DMS 273 treated with DMSO at 0.1 percent for 48 hours (cell line): ENCODE results near the gene SPTA1.

ENCODE experiments used
- DNase-seq: peaks from one replicate; lab custom pipeline; 2025; lab: John Stamatoyannopoulos, UW

SPTA1 gene

GRCh38 chr1:158685085-158685484 lies 1.4 kb downstream of the SPTA1 start:
- DNase-seq, result no peak

GRCh38 chr1:158681606-158682005 lies 4.9 kb downstream of the SPTA1 start:
- DNase-seq, result no peak

GRCh38 chr1:158679289-158679688 lies 7.2 kb downstream of the SPTA1 start:
- no peak for DNase-seq

- DNase-seq, result no peak
Observed at GRCh38 chr1:158675563-158676323, 10.8 kb downstream of the SPTA1 start.

- DNase-seq, result no peak
Observed at GRCh38 chr1:158674302-158674701, 12.2 kb downstream of the SPTA1 start.

- DNase-seq, result no peak
Observed at GRCh38 chr1:158666037-158666436, 20.5 kb downstream of the SPTA1 start.

GRCh38 chr1:158654571-158654970 lies 31.9 kb downstream of the SPTA1 start:
- no peak for DNase-seq

- no peak for DNase-seq
Observed at GRCh38 chr1:158654086-158654485, 32.4 kb downstream of the SPTA1 start.

GRCh38 chr1:158652721-158653334 lies 33.7 kb downstream of the SPTA1 start:
- no peak for DNase-seq

- DNase-seq, result no peak
Observed at GRCh38 chr1:158649052-158649451, 37.5 kb downstream of the SPTA1 start.

- no peak for DNase-seq
Observed at GRCh38 chr1:158646465-158646864, 40.0 kb downstream of the SPTA1 start.

GRCh38 chr1:158644449-158644848 lies 42.1 kb downstream of the SPTA1 start:
- DNase-seq, result no peak

GRCh38 chr1:158638904-158639303 lies 47.6 kb downstream of the SPTA1 start:
- no peak for DNase-seq

GRCh38 chr1:158638146-158638545 lies 48.4 kb downstream of the SPTA1 start:
- no peak for DNase-seq

- no peak for DNase-seq
Observed at GRCh38 chr1:158613764-158614163, 72.8 kb downstream of the SPTA1 start.

- no peak for DNase-seq
Observed at GRCh38 chr1:158611916-158612315, 74.6 kb downstream of the SPTA1 start.

- no peak for DNase-seq
Observed at GRCh38 chr1:158607296-158607695, 79.2 kb downstream of the SPTA1 start.

- no peak for DNase-seq
Observed at GRCh38 chr1:158604968-158605367, 81.5 kb downstream of the SPTA1 start, which contains the start of gene OR10Z1. OR10Z1 (plus strand) TSS chr1:158605268; CDS start chr1:158606439, 1,171 bp downstream.

GRCh38 chr1:158600735-158601134 lies 85.8 kb downstream of the SPTA1 start:
- DNase-seq, result no peak

- DNase-seq, result no peak
Observed at GRCh38 chr1:158586942-158587341, 99.6 kb downstream of the SPTA1 start.

- DNase-seq, result no peak
Observed at GRCh38 chr1:158583962-158584361, 102.6 kb downstream of the SPTA1 start.

- no peak for DNase-seq
Observed at GRCh38 chr1:158579733-158580132, 106.8 kb downstream of the SPTA1 start, which contains the start of gene OR10X1. OR10X1 (minus strand) TSS chr1:158579899; CDS start chr1:158579899, 0 bp downstream.

- no peak for DNase-seq
Observed at GRCh38 chr1:158577561-158577960, 109.0 kb downstream of the SPTA1 start.

- DNase-seq, result no peak
Observed at GRCh38 chr1:158572226-158572625, 114.3 kb downstream of the SPTA1 start.
